VCaP (cell line): Measurements from ENCODE around the gene NR0B2.

Experiments
- H3K27ac ChIP-seq: fragments of 450-650 bp; 2 replicates; pipeline ENCODE4 v1.5.1; 2017
- TF ChIP-seq, protein P1 (sequence below): fragments of 450-650 bp; conservative IDR thresholded peaks from 2 replicates; pipeline ENCODE4 v1.5.1; 2017; ENCODE audit warnings: mild to moderate bottlenecking, moderate library complexity

The NR0B2 gene

GRCh38 chr1:26900815-26901511 lies 12.8 kb downstream of the NR0B2 start:
- peak overlapping the region; percentile 83 for H3K27ac ChIP-seq
- TF ChIP-seq, protein P1, sequence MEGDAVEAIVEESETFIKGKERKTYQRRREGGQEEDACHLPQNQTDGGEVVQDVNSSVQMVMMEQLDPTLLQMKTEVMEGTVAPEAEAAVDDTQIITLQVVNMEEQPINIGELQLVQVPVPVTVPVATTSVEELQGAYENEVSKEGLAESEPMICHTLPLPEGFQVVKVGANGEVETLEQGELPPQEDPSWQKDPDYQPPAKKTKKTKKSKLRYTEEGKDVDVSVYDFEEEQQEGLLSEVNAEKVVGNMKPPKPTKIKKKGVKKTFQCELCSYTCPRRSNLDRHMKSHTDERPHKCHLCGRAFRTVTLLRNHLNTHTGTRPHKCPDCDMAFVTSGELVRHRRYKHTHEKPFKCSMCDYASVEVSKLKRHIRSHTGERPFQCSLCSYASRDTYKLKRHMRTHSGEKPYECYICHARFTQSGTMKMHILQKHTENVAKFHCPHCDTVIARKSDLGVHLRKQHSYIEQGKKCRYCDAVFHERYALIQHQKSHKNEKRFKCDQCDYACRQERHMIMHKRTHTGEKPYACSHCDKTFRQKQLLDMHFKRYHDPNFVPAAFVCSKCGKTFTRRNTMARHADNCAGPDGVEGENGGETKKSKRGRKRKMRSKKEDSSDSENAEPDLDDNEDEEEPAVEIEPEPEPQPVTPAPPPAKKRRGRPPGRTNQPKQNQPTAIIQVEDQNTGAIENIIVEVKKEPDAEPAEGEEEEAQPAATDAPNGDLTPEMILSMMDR = no peak

DNA sequence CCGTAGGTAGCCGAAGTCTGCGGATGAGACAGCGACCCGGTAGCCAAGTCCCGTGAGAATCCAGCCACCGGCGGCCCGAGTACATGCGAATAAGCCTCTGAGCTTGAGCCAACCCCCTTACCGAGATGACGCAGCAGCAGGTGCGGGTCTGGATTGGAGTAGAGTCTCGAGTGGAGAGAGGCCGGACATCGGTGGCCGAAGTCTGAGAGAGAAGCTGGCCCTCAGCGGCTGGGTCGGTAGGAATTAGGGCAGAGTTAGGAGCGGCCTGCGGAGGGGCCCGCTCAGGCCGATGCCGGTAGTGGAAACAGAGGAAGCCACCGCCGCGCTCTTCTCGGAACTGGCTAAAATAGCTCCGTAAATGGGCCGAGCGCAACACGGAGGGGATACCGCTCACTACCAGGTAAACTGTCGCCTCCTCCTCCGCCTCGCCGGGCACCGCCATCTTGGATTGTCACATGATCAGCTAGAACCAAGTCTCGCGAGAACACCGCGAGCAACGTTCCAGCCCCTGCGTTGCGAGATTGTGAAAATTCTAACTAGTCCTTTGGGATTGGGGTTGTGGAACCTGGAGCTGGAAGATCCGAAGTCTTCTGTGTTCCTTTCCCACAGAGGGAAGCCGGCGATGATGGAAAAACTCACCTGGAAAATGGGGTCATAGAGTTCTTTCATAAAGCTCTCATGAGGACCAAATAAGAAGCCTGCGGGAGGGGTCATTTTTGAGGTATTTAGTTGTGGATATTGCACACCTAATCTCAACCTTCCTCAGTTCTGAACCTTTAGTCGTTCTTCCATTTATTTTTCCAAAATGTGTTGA lies 13.6 kb downstream of the NR0B2 start, which contains the start of gene GPATCH3:
TSS of gene GPATCH3 (minus strand) at position 467 of the 814 bp plus-strand sequence. CDS start at position 442, 25 bp downstream.
- H3K27ac ChIP-seq = peak within 1 kb of the TSS; percentile 83
- TF ChIP-seq, protein P1 = no peak

- TF ChIP-seq, protein P1 = no peak
- H3K27ac ChIP-seq = no peak overlapping the region
Observed at GRCh38 chr1:26897351-26897750, 16.4 kb downstream of the NR0B2 start.

GRCh38 chr1:26894263-26894662 lies 19.5 kb downstream of the NR0B2 start:
- TF ChIP-seq, protein P1 = no peak
- H3K27ac ChIP-seq = no peak overlapping the region

DNA sequence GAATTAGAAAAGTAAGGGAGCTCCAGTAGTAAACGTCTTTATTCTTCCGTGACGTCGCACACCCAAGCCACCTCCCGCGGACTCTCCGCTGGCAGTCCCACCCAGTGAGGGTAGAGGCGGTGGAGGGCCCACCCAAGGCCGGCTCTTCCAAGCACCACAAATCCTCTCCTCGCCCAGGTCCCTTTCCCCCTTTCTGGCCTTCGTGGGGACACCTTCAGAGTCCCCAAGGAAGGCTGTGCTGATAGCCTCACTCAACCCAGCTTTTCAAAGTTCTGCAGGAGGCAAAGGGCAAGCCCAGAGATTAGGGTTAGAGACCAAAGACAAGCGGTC lies 23.3 kb downstream of the NR0B2 start:
- TF ChIP-seq, protein P1 = no peak
- H3K27ac ChIP-seq = peak overlapping the region; percentile 88

DNA sequence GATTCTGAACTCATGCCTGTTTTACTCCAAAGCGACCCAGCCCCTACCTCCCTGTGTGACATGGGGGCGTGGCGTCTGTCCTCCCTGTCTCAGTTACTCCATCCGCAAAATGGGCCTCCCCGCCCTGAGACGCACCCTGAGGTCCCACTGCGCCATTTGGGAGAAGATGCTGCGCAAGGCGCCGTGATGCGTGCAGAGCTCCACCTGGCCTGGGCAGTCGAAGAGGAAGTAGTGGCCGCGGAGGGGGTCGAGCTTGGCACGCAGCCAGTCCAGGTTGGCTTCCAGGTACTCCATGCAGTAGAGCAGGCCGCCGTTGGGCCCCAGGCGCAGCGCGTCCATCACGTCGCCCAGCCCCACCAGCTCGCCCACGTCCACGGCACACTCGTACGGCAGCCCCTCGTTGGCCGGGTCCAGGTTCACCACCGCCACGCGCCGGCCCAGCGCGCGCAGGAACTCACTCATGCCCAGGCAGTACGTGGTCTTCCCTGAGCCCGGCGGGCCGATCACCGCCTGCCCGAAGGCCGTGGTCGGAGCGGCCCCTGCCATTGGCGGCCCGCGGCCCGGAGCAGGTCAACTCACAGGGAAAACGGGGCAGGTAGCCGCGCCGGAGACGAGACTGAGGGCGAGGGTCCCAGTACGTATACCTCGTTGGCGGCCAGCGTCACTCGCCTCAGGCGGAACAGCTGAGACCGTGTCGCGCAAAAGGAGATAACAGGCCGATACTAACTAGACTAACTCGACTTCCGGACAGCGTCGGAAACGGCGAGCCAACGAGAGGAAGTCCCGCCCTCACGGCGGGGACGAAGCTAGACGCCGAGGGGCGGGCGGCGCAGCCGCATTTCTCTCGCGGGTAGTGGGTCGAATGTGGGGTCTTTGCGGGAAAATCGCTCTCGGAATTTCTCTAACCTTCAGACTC lies 24.0 kb downstream of the NR0B2 start, which contains the start of gene GPN2:
TSS of gene GPN2 (minus strand) at position 733 of the 916 bp plus-strand sequence. CDS start at position 546, 187 bp downstream.
- TF ChIP-seq, protein P1 = no peak
- peak within 1 kb of the TSS; percentile 88 for H3K27ac ChIP-seq
